Fibroblast of lung (primary cell): ENCODE measurements around the gene ZNF853. TPM values are rescaled to one million over a fixed set of nuclear protein-coding genes. Genes with fewer than 3 reads are reported as not detected.
"Not testable (repeated sequence)": the region's sequence is repeated elsewhere in the genome, so short reads cannot be mapped to it uniquely, and the experiment has no call there.

Experiments used
- DNase-seq, 2 donors: peaks; one replicate each; pipeline versions ENCODE4 v3.0.0 to v3.0.0-alpha.2; 2010; ENCODE audit warnings: low read depth in 2 of 2
- H2AFZ ChIP-seq: 2 replicates; pipeline ENCODE4 v1.5.1; 2012; ENCODE audit warnings: low read length, control low read depth, inconsistent platforms
- H3K27ac ChIP-seq: 2 replicates; pipeline ENCODE4 v1.5.1; 2011; ENCODE audit warnings: low read length, control low read depth; ENCODE audit not compliant: insufficient read depth
- H3K27me3 ChIP-seq: 2 replicates; pipeline ENCODE4 v1.5.1; 2011; ENCODE audit warnings: mild to moderate bottlenecking, low read length; ENCODE audit not compliant: control insufficient read depth, insufficient read depth
- H3K36me3 ChIP-seq: 2 replicates; pipeline ENCODE4 v1.5.1; 2011; ENCODE audit warnings: low read length; ENCODE audit not compliant: control insufficient read depth, insufficient read depth
- H3K4me1 ChIP-seq: 2 replicates; pipeline ENCODE4 v1.5.1; 2011; ENCODE audit warnings: low read length; ENCODE audit not compliant: control insufficient read depth, insufficient read depth; ENCODE audit errors: extremely low read depth
- H3K4me2 ChIP-seq: 2 replicates; pipeline ENCODE4 v1.5.1; 2011; ENCODE audit warnings: low read length, control low read depth; ENCODE audit not compliant: insufficient read depth; ENCODE audit errors: extremely low read depth
- H3K4me3 ChIP-seq, 4 experiments: fragments of 200-600 bp in 1 of 4; sonication (generic) in 1 of 4; replicated peaks in 1 of 4; 2 replicates each; pipeline ENCODE4 v1.5.1; 2011 to 2016; ENCODE audit warnings: low read length in 4 of 4, low read depth in 3 of 4, mild to moderate bottlenecking in 3 of 4, control low read depth in 2 of 4, inconsistent platforms in 1 of 4, mixed read lengths in 1 of 4; ENCODE audit not compliant: insufficient read depth in 1 of 4; ENCODE audit errors: control extremely low read depth in 1 of 4
- H3K79me2 ChIP-seq: 2 replicates; pipeline ENCODE4 v1.5.1; 2012; ENCODE audit warnings: mild to moderate bottlenecking, low read length, inconsistent platforms; ENCODE audit not compliant: control insufficient read depth, insufficient read depth
- H3K9ac ChIP-seq: 2 replicates; pipeline ENCODE4 v1.5.1; 2011; ENCODE audit warnings: mild to moderate bottlenecking, low read length, control low read depth; ENCODE audit not compliant: insufficient read depth
- H3K9me3 ChIP-seq: 2 replicates; pipeline ENCODE4 v1.5.1; 2012; ENCODE audit warnings: low read depth, low read length; ENCODE audit not compliant: control insufficient read depth, insufficient read depth
- H4K20me1 ChIP-seq: 2 replicates; pipeline ENCODE4 v1.5.1; 2011; ENCODE audit warnings: low read length; ENCODE audit not compliant: control insufficient read depth, insufficient read depth; ENCODE audit errors: extremely low read depth
- EZH2 ChIP-seq: IDR thresholded peaks from 2 replicates; pipeline ENCODE4 v1.5.1; 2012; ENCODE audit warnings: low read length, control low read depth, mild to moderate bottlenecking; ENCODE audit errors: missing control alignments
- polyA plus RNA-seq, 2 donors: library from polyadenylated mRNA; depleted of rRNA in 1 of 2; stranded (reverse) in 1 of 2; unstranded in 1 of 2; fragments of >200 nt; gene quantifications; 2 replicates each; pipeline ENCODE4 v1.2.1, GENCODE V29; 2011 to 2012; ENCODE audit warnings: missing spikeins in 1 of 2
- total RNA-seq: library from RNA; depleted of rRNA; stranded (reverse); fragments of >200 nt; gene quantifications from 2 replicates; pipeline ENCODE4 v1.2.1, GENCODE V29; 2014
- TF ChIP-seq, protein P1 (sequence below), 2 donors: IDR thresholded peaks in 1 of 2; conservative IDR thresholded peaks in 1 of 2; 1 replicate in 1 of 2; 2 replicates in 1 of 2; pipeline ENCODE4 v1.5.1; 2011 to 2012; ENCODE audit warnings: low read length in 2 of 2, control low read depth in 1 of 2, inconsistent platforms in 1 of 2, low read depth in 1 of 2, mild to moderate bottlenecking in 1 of 2

The ZNF853 gene
- total and polyA plus RNA-seq, 2 donors (not counting 1 experiment from before 2014, with no cell fraction given): 0.05 to 0.66 TPM

DNA sequence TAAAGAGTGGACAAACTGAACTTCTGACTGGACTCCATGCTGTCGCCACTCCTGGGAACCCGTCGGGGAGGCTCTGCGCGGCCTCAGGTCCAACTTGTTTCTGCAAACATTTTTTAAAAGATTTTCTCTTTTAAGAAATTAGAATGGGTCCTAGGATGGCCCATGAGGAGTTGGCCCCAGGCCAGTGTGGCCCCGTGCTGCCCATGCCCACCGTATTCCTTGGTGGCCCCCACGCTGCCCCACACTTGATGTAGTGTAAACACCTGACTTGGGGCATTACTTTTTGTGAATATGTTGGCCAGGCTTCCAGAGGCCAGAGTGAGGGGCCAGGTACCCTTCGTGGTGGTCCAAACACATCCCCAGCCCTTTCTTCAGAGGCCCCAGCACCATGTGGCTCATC is 41.0 kb downstream of the ZNF853 start:
- no peaks in the 10 kb centered on the region for H3K4me1 ChIP-seq
- DNase-seq: no peak
- H2AFZ ChIP-seq: no peak overlapping the region
- H3K36me3 ChIP-seq: peaks cover 16% of the 10 kb centered on the region
- no peaks in the 10 kb centered on the region for H3K79me2 ChIP-seq
- TF ChIP-seq, protein P1, sequence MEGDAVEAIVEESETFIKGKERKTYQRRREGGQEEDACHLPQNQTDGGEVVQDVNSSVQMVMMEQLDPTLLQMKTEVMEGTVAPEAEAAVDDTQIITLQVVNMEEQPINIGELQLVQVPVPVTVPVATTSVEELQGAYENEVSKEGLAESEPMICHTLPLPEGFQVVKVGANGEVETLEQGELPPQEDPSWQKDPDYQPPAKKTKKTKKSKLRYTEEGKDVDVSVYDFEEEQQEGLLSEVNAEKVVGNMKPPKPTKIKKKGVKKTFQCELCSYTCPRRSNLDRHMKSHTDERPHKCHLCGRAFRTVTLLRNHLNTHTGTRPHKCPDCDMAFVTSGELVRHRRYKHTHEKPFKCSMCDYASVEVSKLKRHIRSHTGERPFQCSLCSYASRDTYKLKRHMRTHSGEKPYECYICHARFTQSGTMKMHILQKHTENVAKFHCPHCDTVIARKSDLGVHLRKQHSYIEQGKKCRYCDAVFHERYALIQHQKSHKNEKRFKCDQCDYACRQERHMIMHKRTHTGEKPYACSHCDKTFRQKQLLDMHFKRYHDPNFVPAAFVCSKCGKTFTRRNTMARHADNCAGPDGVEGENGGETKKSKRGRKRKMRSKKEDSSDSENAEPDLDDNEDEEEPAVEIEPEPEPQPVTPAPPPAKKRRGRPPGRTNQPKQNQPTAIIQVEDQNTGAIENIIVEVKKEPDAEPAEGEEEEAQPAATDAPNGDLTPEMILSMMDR (conservative IDR thresholded peaks at IDR 0.05 in 1 of 2, IDR thresholded peaks at IDR 0.05 in 1 of 2; ENCODE audit: low read depth in 1 of 2, low read length in 2 of 2): no peak
- TF ChIP-seq EZH2: no peak
- H3K27ac ChIP-seq: no peak overlapping the region
- H3K27me3 ChIP-seq: no peaks in the 10 kb centered on the region
- H3K9me3 ChIP-seq: no peaks in the 10 kb centered on the region
- no peak overlapping the region for H3K4me3 ChIP-seq
- no peak overlapping the region for H3K4me2 ChIP-seq
- no peaks in the 10 kb centered on the region for H4K20me1 ChIP-seq
- no peak overlapping the region for H3K9ac ChIP-seq

DNA sequence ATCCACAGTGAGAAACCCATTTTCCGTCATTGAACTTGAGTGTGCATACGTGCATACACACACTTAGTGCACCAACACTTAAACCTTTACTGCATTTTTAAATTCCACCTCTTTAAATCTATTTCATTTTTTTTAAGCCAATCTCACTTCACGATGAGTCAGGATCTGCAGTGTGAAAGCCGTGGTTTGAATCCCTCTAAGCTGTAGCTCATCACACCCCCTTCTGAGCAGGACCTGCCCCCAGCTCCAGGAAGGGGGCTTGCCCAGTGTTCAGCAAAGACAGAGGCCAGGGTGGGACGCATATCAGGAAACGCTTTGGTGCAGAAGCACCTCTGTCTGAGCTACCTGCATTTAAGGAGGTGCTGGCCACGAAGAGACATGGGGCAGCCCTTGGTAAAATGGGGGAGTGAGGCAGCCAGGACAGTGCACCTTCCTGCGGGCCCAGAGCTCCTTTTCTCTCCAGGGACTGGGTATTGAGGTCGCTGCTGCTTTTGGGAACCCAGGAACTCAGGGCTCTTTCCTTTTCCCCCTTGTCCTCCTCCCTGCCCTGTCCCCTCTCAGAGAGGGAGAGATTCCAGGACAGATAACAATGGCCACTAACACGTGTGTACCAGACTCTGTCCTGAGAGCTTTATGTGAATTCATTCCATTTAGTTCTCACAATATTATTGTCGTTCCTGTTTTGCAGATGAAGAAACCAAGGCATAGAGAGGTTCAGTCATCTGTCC is 43.4 kb downstream of the ZNF853 start:
- Histone ChIP-seq H3K4me2 (no peak overlapping the region), H3K36me3 (peaks cover 7% of the 10 kb centered on the region), H3K27me3 (no peaks in the 10 kb centered on the region), H3K4me3 (no peak overlapping the region), H3K4me1 (no peaks in the 10 kb centered on the region), H4K20me1 (no peaks in the 10 kb centered on the region), H3K9ac (no peak overlapping the region), H2AFZ (no peak overlapping the region), H3K79me2 (no peaks in the 10 kb centered on the region), H3K27ac (no peak overlapping the region), H3K9me3 (no peaks in the 10 kb centered on the region)
- TF ChIP-seq EZH2: no peak
- TF ChIP-seq, protein P1 (conservative IDR thresholded peaks at IDR 0.05 in 1 of 2, IDR thresholded peaks at IDR 0.05 in 1 of 2; ENCODE audit: low read depth in 1 of 2, low read length in 2 of 2): no peak
- peak in 1 of 2 donors; percentile 19 for DNase-seq

DNA sequence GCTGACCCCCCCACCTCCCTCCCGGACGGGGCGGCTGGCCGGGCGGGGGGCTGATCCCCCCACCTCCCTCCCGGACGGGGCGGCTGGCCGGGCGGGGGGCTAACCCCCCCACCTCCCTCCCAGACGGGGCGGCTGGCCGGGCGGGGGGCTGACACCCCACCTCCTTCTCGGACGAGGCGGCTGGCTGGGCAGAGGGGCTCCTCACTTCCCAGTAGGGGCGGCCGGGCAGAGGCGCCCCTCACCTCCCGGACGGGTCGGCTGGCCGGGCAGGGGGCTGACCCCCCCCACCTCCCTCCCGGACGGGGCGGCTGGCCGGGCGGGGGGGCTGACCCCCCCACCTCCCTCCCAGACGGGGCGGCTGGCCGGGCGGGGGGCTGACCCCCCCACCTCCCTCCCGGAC is 55.4 kb downstream of the ZNF853 start:
- H3K36me3 ChIP-seq, H3K4me3 ChIP-seq, H2AFZ ChIP-seq, H3K27me3 ChIP-seq, H4K20me1 ChIP-seq, H3K79me2 ChIP-seq, H3K4me1 ChIP-seq, DNase-seq, H3K27ac ChIP-seq, H3K9me3 ChIP-seq, H3K4me2 ChIP-seq, H3K9ac ChIP-seq: not testable (repeated sequence)

Other genes starting within 250 kb of the ZNF853 start
- 39.3 and 55.8 TPM in 2 replicates for gene RAC1, start 241.1 kb upstream of the ZNF853 start, total RNA-seq
- gene RAC1, start 241.1 kb upstream of the ZNF853 start, polyA plus RNA-seq: 685 and 743 TPM in 2 replicates
- 12.1 and 22.6 TPM in 2 replicates for gene DAGLB, start 167.7 kb upstream of the ZNF853 start, total RNA-seq
- 14.5 and 17.3 TPM in 2 replicates for gene DAGLB, start 167.7 kb upstream of the ZNF853 start, polyA plus RNA-seq
- gene KDELR2, start 131.5 kb upstream of the ZNF853 start, total RNA-seq: 130 and 177 TPM in 2 replicates
- 281 and 365 TPM in 2 replicates for gene KDELR2, start 131.5 kb upstream of the ZNF853 start, polyA plus RNA-seq
- not detected in 2 replicates for gene GRID2IP, start 64.1 kb upstream of the ZNF853 start, total RNA-seq
- not detected in 2 replicates for gene GRID2IP, start 64.1 kb upstream of the ZNF853 start, polyA plus RNA-seq
- 65.2 and 72.7 TPM in 2 replicates for gene ZDHHC4, start 38.2 kb upstream of the ZNF853 start, total RNA-seq
- gene ZDHHC4, start 38.2 kb upstream of the ZNF853 start, polyA plus RNA-seq: 67.7 and 89.5 TPM in 2 replicates
- gene INTS15, start 25.6 kb upstream of the ZNF853 start, total RNA-seq: 7.1 and 9.0 TPM in 2 replicates
- 11.7 and 18.3 TPM in 2 replicates for gene INTS15, start 25.6 kb upstream of the ZNF853 start, polyA plus RNA-seq
- 13.0 and 13.9 TPM in 2 replicates for gene ZNF316, start 21.7 kb downstream of the ZNF853 start, total RNA-seq
- gene ZNF316, start 21.7 kb downstream of the ZNF853 start, polyA plus RNA-seq: 4.5 and 5.1 TPM in 2 replicates
- 17.8 and 19.0 TPM in 2 replicates for gene ZNF12, start 91.3 kb downstream of the ZNF853 start, total RNA-seq
- gene ZNF12, start 91.3 kb downstream of the ZNF853 start, polyA plus RNA-seq: 10.9 and 15.9 TPM in 2 replicates
- gene RSPH10B2, start 138.5 kb downstream of the ZNF853 start, total RNA-seq: 0.51 and 0.66 TPM in 2 replicates
- gene RSPH10B2, start 138.5 kb downstream of the ZNF853 start, polyA plus RNA-seq: 0.02 TPM in 1 of 2 replicates, not detected in the other
- 40.1 and 44.4 TPM in 2 replicates for gene CCZ1B, start 210.7 kb downstream of the ZNF853 start, total RNA-seq
- gene CCZ1B, start 210.7 kb downstream of the ZNF853 start, polyA plus RNA-seq: 45.0 and 49.6 TPM in 2 replicates